Astrocyte of the hippocampus (primary cell): ENCODE results near the gene IRF9.
A peak's percentile ranks its signal among the peaks of the same experiment; 100 is the strongest.
"Not testable (repeated sequence)": the region's sequence is repeated elsewhere in the genome, so short reads cannot be mapped to it uniquely, and the experiment has no call there.

Experiments
- DNase-seq: peaks from one replicate; pipeline ENCODE4 v3.0.0; 2011; ENCODE audit warnings: low read depth, low spot score

IRF9 gene

DNA sequence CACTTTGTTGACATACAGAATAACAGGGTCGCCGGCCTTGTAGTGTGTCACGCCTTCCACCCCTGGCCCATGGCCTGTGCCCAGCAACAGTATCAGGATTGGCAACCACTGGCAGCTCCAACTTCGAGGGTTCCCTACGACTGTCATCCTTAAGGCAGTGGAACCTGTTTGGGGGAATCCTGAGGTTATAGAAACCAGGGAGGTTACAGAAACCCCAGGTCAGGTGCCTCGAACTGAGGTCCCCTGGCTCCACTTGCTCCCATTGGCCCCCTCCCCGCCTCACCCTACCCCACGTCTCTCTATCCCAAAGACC is 33.8 kb downstream of the IRF9 start:
- peak; percentile 12 for DNase-seq

GRCh38 chr14:24195186-24196070 is 34.4 kb downstream of the IRF9 start, which contains the start of gene TM9SF1:
TSS of gene TM9SF1 (minus strand) at chr14:24195441. CDS start at chr14:24195019, 422 bp downstream.
- DNase-seq: peak; percentile 95

- no peak for DNase-seq
Measured at GRCh38 chr14:24196071-24197055, 35.3 kb downstream of the IRF9 start.

GRCh38 chr14:24197056-24197450 is 36.0 kb downstream of the IRF9 start:
- DNase-seq: no peak

DNA sequence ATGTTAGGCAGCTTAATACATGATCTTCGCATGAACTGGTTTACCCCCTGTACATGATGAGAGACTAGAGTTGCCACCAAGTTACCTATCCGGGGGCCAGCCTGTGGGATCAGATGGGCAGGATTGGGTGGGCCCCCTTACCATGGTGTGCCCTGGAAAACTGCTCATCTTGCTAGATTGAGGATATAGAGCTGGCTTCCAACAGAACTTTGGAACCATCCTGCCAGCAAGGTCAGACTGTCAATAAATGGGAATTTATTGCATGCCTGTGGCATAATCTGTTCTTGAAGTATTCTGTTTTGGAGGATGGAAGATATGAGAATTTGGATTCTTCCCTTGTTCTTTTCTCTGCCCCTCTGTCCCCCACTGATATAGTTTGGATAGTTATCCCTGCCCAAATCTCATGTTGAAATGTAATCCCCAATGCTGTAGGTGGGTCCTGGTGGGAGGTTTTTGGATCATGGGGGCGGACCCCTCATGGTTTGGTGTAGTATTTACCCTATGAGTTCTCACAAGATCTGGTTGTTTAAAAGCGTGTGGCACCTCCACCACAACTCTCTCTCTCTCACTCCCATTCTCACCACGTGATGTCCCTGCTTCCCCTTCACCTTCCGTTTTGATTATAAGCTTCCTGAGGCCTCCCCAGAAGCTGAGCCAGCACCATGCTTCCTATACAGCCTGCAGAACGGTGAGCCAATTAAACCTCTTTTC is 37.9 kb downstream of the IRF9 start:
- no peak for DNase-seq

GRCh38 chr14:24202538-24202937 is 41.5 kb downstream of the IRF9 start:
- DNase-seq: not testable (repeated sequence)

GRCh38 chr14:24203249-24203886 is 42.3 kb downstream of the IRF9 start:
- not testable (repeated sequence) for DNase-seq

GRCh38 chr14:24204163-24205146 is 43.4 kb downstream of the IRF9 start:
- no peak for DNase-seq

- DNase-seq: no peak
Measured at GRCh38 chr14:24206260-24207103, 45.4 kb downstream of the IRF9 start.

DNA sequence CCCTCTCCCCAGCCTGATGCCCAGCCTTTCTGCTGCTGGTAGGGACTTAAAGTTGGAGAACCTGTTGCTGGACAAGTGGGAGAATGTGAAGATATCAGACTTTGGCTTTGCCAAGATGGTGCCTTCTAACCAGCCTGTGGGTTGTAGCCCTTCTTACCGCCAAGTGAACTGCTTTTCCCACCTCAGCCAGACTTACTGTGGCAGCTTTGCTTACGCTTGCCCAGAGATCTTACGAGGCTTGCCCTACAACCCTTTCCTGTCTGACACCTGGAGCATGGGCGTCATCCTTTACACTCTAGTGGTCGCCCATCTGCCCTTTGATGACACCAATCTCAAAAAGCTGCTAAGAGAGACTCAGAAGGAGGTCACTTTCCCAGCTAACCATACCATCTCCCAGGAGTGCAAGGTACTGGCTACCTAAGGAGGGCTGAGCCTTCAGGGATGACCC is 46.1 kb downstream of the IRF9 start:
- DNase-seq: no peak

- no peak for DNase-seq
Measured at GRCh38 chr14:24207625-24208024, 46.6 kb downstream of the IRF9 start.

- DNase-seq: no peak
Measured at GRCh38 chr14:24211311-24211710, 50.2 kb downstream of the IRF9 start.

DNA sequence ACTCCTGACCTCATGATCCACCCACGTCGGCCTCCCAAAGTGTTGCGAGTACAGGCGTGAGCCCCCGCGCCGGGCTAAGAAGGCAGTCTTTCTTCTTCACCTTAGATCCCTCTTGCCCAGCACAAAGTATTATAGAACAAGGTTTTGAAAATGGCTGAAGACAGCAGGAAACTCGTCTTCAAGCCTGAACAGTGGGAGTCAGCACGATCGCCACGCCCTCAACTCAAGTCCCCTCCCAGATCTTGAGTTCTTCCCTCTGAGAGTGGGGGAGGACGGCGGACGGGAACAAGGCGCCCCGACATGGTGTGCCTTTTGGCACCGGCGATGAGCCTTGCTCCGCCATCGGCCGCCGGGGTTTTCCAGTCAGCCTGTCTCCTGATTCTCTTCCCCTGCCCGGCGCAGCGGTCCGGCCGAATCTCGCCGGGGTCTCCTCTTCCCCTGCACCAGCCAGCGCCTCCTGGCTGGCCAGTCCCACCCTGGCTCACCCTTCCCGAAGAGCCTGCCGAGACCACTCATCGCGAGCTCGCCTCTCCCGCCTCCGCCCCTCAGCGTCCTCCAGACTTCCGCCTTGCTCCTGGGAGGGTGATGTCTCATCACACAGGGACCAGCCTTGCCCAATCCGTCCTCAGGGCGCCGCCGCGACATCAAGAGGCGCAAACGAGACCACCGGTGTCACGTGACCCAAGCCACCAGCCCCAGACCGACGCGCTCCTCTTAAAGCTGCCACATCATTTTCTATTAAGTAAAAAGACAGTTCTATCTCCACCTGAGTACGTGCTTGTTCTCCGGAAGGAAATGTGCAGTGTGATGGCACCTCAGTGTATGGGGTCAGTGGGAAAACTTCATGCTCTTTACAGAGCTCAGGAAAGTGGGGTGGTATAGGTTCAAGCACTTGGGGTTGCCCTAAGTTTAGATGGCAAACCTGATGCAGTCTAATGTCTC is 52.1 kb downstream of the IRF9 start, which contains the start of gene CHMP4A:
CHMP4A (minus strand) TSS at position 565 of the 942 bp plus-strand sequence; CDS start at position 516, 49 bp downstream.
- DNase-seq: peak; percentile 99

- DNase-seq: no peak
Measured at GRCh38 chr14:24213866-24214662, 53.0 kb downstream of the IRF9 start.

DNA sequence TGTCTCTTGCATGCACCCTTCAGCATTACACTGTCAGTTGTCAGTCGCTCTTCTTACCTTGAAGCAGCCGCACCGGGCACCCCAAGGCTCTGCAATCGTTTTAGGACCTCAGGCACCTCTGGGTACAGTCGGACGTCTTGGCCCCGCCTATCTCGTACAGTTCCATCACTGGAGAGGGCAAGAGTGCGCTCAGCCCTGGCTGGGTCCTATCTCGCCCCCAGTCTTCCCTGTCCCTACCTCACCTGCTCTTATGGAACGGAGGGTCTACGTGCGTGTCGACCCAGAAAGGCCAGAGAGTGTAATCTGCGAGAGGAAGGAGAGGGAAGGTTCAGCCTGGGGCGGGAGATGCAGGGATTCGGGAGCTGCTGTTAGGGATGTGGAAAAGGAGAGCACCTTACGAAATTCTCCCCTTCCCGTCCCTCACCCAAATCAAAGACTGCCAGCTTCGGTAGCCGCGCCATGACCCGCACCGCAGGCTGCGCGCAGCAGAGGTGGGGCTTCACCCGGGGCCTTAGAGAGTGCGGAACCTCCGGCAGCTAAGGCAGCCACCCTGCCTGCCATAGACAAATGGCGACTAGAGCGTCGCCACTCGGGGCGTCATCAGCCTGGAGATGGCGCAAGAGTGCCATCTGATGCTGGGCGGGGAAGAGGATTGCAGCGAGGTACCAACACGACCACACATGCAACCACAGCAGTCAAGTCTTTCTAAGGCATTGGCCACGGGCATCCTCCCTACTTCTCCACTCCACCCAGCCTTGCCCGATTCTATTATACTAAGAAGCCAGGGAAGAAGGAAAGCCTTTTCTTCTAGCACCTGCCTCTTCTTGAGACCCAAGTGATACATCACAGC is 54.7 kb downstream of the IRF9 start, which contains the start of gene MDP1:
MDP1 (minus strand) TSS at position 572 of the 850 bp plus-strand sequence; CDS start at position 461, 111 bp downstream.
- DNase-seq: peak; percentile 95
